Colonic mucosa (tissue), 4 donors: ENCODE data around the gene CLTC. TPM values are rescaled to one million over a fixed set of nuclear protein-coding genes. Genes with fewer than 3 reads are reported as not detected.
A peak's percentile ranks its signal among the peaks of the same experiment; 100 is the strongest.

Experiments used
- DNase-seq: peaks from one replicate; pipeline ENCODE4 v3.0.0-alpha.2; 2020
- H3K27ac ChIP-seq: fragments of 200-600 bp; one replicate; pipeline ENCODE4 v1.8.0; 2021
- H3K27me3 ChIP-seq: fragments of 200-600 bp; one replicate; pipeline ENCODE4 v1.8.0; 2021
- H3K36me3 ChIP-seq: fragments of 200-600 bp; one replicate; pipeline ENCODE4 v1.8.0; 2021
- H3K4me1 ChIP-seq: fragments of 200-600 bp; one replicate; pipeline ENCODE4 v1.8.0; 2021; ENCODE audit warnings: mild to moderate bottlenecking
- H3K4me3 ChIP-seq: fragments of 200-600 bp; one replicate; pipeline ENCODE4 v1.8.0; 2021
- H3K9ac ChIP-seq, 2 donors: one replicate each; pipeline ENCODE4 v1.7.0; 2013; ENCODE audit warnings: control low read depth in 2 of 2, low read depth in 2 of 2, low read length in 2 of 2
- H3K9me3 ChIP-seq: fragments of 200-600 bp; one replicate; pipeline ENCODE4 v1.8.0; 2021
- CTCF ChIP-seq: fragments of 200-600 bp; IDR thresholded peaks from one replicate; pipeline ENCODE4 v1.8.0; 2022; ENCODE audit warnings: antibody characterized with exemption, mild to moderate bottlenecking
- intact Hi-C: fragments of 100-400 bp; cut with DNase I; formaldehyde crosslinking; loops from one replicate; pipeline ENCODE4 v1.14.1; 2022
- total RNA-seq, 2 donors: library from RNA; stranded (reverse); fragmentation: NEBNext Ultra II Directional in 1 of 2; extraction: Animal tissue kit (Norgen Biotek cat#: 25700) in 1 of 2; gene quantifications; one replicate each; pipeline ENCODE4 v1.2.1, GENCODE V29; 2021
- donor health status: healthy.
- donor health status: DM: no; HTN: no; CAD: no.
- donor health status: DM: no; HTN: no; CAD: no.

Gene CLTC
- total RNA-seq, 2 donors from 2014 or later = 306 to 328 TPM

GRCh38 chr17:59680314-59680713 lies 60.6 kb downstream of the CLTC start:
- Histone ChIP-seq H3K36me3 (peaks cover 41% of the 10 kb centered on the region), H3K27ac (no peak overlapping the region)
- intact Hi-C loops = no loop called here

DNA sequence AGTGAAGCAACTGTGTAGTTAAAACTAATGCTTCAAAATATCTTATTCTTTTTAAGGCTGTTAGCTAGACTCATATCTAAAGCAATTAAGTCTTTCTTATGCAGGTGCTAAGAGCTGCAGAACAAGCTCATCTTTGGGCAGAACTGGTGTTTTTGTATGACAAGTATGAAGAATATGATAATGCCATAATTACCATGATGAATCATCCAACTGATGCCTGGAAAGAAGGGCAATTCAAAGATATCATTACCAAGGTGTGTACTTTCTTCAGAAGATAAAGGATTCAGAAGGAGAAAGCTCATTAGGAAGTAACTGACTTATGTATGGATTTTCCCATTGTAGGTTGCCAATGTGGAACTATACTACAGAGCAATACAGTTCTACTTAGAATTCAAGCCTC lies 63.6 kb downstream of the CLTC start:
- no peak for TF ChIP-seq CTCF
- Histone ChIP-seq H3K9ac (peak overlapping the region in 1 of 2 donors; percentile 9), H3K27ac (peak overlapping the region; percentile 26), H3K9me3 (no peaks in the 10 kb centered on the region), H3K27me3 (no peaks in the 10 kb centered on the region), H3K36me3 (peaks cover 52% of the 10 kb centered on the region), H3K4me1 (peaks cover 9% of the 10 kb centered on the region), H3K4me3 (no peak overlapping the region)
- intact Hi-C loops = no loop called here
- no peak for DNase-seq

More at GRCh38 chr17:59680314-59680713, 60.6 kb downstream of the CLTC start:
- H3K4me1 ChIP-seq = peaks cover 9% of the 10 kb centered on the region
- no peak for TF ChIP-seq CTCF
- H3K4me3 ChIP-seq = no peak overlapping the region
- no peaks in the 10 kb centered on the region for H3K27me3 ChIP-seq
- DNase-seq = no peak
- no peaks in the 10 kb centered on the region for H3K9me3 ChIP-seq
- no peak overlapping the region for H3K9ac ChIP-seq

GRCh38 chr17:59684967-59685366 lies 65.3 kb downstream of the CLTC start:
- Histone ChIP-seq H3K36me3 (peaks cover 48% of the 10 kb centered on the region), H3K9me3 (no peaks in the 10 kb centered on the region), H3K27ac (no peak overlapping the region), H3K4me1 (peaks cover 9% of the 10 kb centered on the region), H3K27me3 (no peaks in the 10 kb centered on the region), H3K4me3 (no peak overlapping the region), H3K9ac (no peak overlapping the region)
- intact Hi-C loops = no loop called here
- no peak for TF ChIP-seq CTCF
- DNase-seq = no peak

DNA sequence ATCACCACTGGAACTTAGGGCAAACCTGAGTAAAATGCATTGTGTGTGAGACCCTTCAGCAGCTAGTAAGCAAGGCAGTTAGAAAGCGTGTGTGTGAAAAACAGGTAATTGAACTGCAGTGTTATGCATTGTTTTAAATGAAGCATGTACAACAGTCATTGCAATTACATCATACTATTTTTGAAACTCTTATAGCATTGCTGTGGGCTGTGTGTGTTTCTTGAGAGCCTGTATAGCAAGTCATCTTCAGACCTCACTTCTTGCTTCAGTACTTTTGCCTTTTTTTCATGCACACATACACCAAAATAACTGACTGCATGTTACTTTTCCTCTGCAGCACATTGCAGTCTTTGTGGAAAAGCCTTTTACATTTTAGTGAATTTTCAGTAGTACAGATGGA lies 68.3 kb downstream of the CLTC start:
- no peak for TF ChIP-seq CTCF
- Histone ChIP-seq H3K27me3 (no peaks in the 10 kb centered on the region), H3K4me1 (peaks cover 8% of the 10 kb centered on the region), H3K9ac (no peak overlapping the region), H3K27ac (no peak overlapping the region), H3K36me3 (peaks cover 47% of the 10 kb centered on the region), H3K9me3 (no peaks in the 10 kb centered on the region), H3K4me3 (no peak overlapping the region)
- DNase-seq = no peak
- intact Hi-C loops = no loop called here

- intact Hi-C loops = no loop called here
- H3K27me3 ChIP-seq = no peaks in the 10 kb centered on the region
- peaks cover 4% of the 10 kb centered on the region for H3K4me1 ChIP-seq
- H3K4me3 ChIP-seq = no peak overlapping the region
- H3K9ac ChIP-seq = no peak overlapping the region
- H3K36me3 ChIP-seq = peaks cover 42% of the 10 kb centered on the region
- no peak for DNase-seq
- no peak overlapping the region for H3K27ac ChIP-seq
- TF ChIP-seq CTCF = no peak
- H3K9me3 ChIP-seq = no peaks in the 10 kb centered on the region
Observed at GRCh38 chr17:59688496-59688895, 68.8 kb downstream of the CLTC start.

- Histone ChIP-seq H3K9ac (no peak overlapping the region), H3K4me3 (no peak overlapping the region), H3K36me3 (peaks cover 28% of the 10 kb centered on the region), H3K4me1 (no peaks in the 10 kb centered on the region), H3K27me3 (no peaks in the 10 kb centered on the region), H3K27ac (no peak overlapping the region), H3K9me3 (no peaks in the 10 kb centered on the region)
- no peak for DNase-seq
- intact Hi-C loops = no loop called here
- no peak for TF ChIP-seq CTCF
Observed at GRCh38 chr17:59693582-59693981, 73.9 kb downstream of the CLTC start.
